Stimulated activated CD8-positive, alpha-beta memory T cell treated with anti-CD3 and anti-CD28 coated beads, Interleukin-7, amount 100 ng/mL, for 4 hours (primary cell): Measurements from ENCODE around the gene OGT.
"Not testable (repeated sequence)": the region's sequence is repeated elsewhere in the genome, so short reads cannot be mapped to it uniquely, and the experiment has no call there.

Experiments
- DNase-seq, 2 donors: peaks; one replicate each; pipeline ENCODE4 v3.0.0-alpha.2; 2020; ENCODE audit warnings: low read depth in 2 of 2

Gene OGT

GRCh38 chrX:71540801-71541200 is 7.9 kb downstream of the OGT start:
- no peak for DNase-seq

GRCh38 chrX:71541210-71542022 is 8.5 kb downstream of the OGT start:
- DNase-seq = no peak

- no peak for DNase-seq
These were observed 9.5 kb downstream of the OGT start for GRCh38 chrX:71542411-71542810.

- no peak for DNase-seq
These were observed 9.9 kb downstream of the OGT start for GRCh38 chrX:71542825-71543224.

- no peak for DNase-seq
These were observed 10.4 kb downstream of the OGT start for GRCh38 chrX:71543316-71543715.

- no peak for DNase-seq
These were observed 12.5 kb downstream of the OGT start for GRCh38 chrX:71545364-71545763.

GRCh38 chrX:71546879-71547278 is 14.0 kb downstream of the OGT start:
- DNase-seq = no peak

- DNase-seq = no peak
These were observed 14.4 kb downstream of the OGT start for GRCh38 chrX:71547339-71547738.

- no peak for DNase-seq
These were observed 17.1 kb downstream of the OGT start for GRCh38 chrX:71549986-71550385.

- DNase-seq = no peak
These were observed 17.7 kb downstream of the OGT start for GRCh38 chrX:71550578-71550977.

GRCh38 chrX:71556036-71556435 is 23.1 kb downstream of the OGT start:
- no peak for DNase-seq

GRCh38 chrX:71558920-71559319 is 26.0 kb downstream of the OGT start:
- no peak for DNase-seq

- DNase-seq = not testable (repeated sequence)
These were observed 26.9 kb downstream of the OGT start for GRCh38 chrX:71559773-71560172.

- no peak for DNase-seq
These were observed 31.0 kb downstream of the OGT start for GRCh38 chrX:71563921-71564320.

GRCh38 chrX:71565474-71566041 is 32.7 kb downstream of the OGT start:
- no peak for DNase-seq

- not testable (repeated sequence) for DNase-seq
These were observed 38.5 kb downstream of the OGT start for GRCh38 chrX:71571390-71571789.

- no peak for DNase-seq
These were observed 40.7 kb downstream of the OGT start for GRCh38 chrX:71573590-71573989.

- DNase-seq = no peak
These were observed 44.8 kb downstream of the OGT start for GRCh38 chrX:71577682-71578081.

- no peak for DNase-seq
These were observed 45.6 kb downstream of the OGT start, which contains the start of gene GCNA for GRCh38 chrX:71578253-71579135. TSS of gene GCNA (plus strand) at chrX:71578437. CDS start at chrX:71580822, 2,385 bp downstream.

- DNase-seq = peak in 1 of 2 donors; percentile 13
These were observed 46.5 kb downstream of the OGT start for GRCh38 chrX:71579136-71579989.

GRCh38 chrX:71579990-71580380 is 47.1 kb downstream of the OGT start:
- DNase-seq = no peak
